ENCODE results near the gene DCAF6.

Gene DCAF6

GRCh38 chr1:168079761-168080160 lies 143.3 kb downstream of the DCAF6 start:
- Histone ChIP-seq H4K12ac (ENCODE audit: low read depth, low read length) (no peak overlapping the region), H4K91ac (ENCODE audit: low read depth, low read length) (no peak overlapping the region), H3K14ac (ENCODE audit: low read length) (no peak overlapping the region), H2BK120ac (ENCODE audit: insufficient read depth, low read length, poor library complexity) (no peak overlapping the region), H3K27ac (ENCODE audit: low read depth, low read length) (no peak overlapping the region), H3K36me3 (ENCODE audit: control insufficient read depth in 1 of 2, insufficient read depth in 2 of 2, low read length in 2 of 2) (peaks cover 6 to 31% of the 10 kb centered on the region in 2 experiments), H3K4ac (ENCODE audit: low read depth, low read length) (no peak overlapping the region), H3K4me2 (ENCODE audit: low read length) (no peak overlapping the region), H3K9ac (ENCODE audit: low read length) (no peak overlapping the region), H2BK12ac (ENCODE audit: low read length) (no peak overlapping the region), H3K4me3 (ENCODE audit: low read depth, low read length) (no peak overlapping the region), H3K79me2 (ENCODE audit: control insufficient read depth, insufficient read depth, low read length, poor library complexity) (no peaks in the 10 kb centered on the region), H3K27me3 (ENCODE audit: insufficient read depth, low read length) (no peaks in the 10 kb centered on the region), H3K23ac (ENCODE audit: low read length) (no peak overlapping the region), H4K8ac (ENCODE audit: low read depth, low read length) (no peak overlapping the region), H3K9me3 (ENCODE audit: insufficient read depth, low read depth, low read length) (no peaks in the 10 kb centered on the region), H3K18ac (ENCODE audit: low read length) (no peak overlapping the region), H2AFZ (ENCODE audit: insufficient read depth, low read length, poor library complexity) (no peak overlapping the region), H3K4me1 (ENCODE audit: control insufficient read depth in 1 of 2, insufficient read depth in 2 of 2, low read length in 2 of 2) (peaks cover 0 to 7% of the 10 kb centered on the region in 2 experiments), H2AK5ac (ENCODE audit: low read length) (no peak overlapping the region), H3K79me1 (ENCODE audit: low read length) (no peaks in the 10 kb centered on the region), H2BK5ac (ENCODE audit: low read depth, low read length, poor library complexity) (no peak overlapping the region)
- DNase-seq, result peak; percentile 40 to 92

GRCh38 chr1:168081373-168082007 lies 145.0 kb downstream of the DCAF6 start:
- Histone ChIP-seq H4K12ac (ENCODE audit: low read depth, low read length) (no peak overlapping the region), H2BK5ac (ENCODE audit: low read depth, low read length, poor library complexity) (no peak overlapping the region), H3K4me1 (ENCODE audit: control insufficient read depth in 1 of 2, insufficient read depth in 2 of 2, low read length in 2 of 2) (peaks cover 0 to 7% of the 10 kb centered on the region in 2 experiments), H3K4me3 (ENCODE audit: low read depth, low read length) (no peak overlapping the region), H2AK5ac (ENCODE audit: low read length) (no peak overlapping the region), H2BK12ac (ENCODE audit: low read length) (no peak overlapping the region), H3K79me1 (ENCODE audit: low read length) (no peaks in the 10 kb centered on the region), H3K79me2 (ENCODE audit: control insufficient read depth, insufficient read depth, low read length, poor library complexity) (no peaks in the 10 kb centered on the region), H3K4ac (ENCODE audit: low read depth, low read length) (no peak overlapping the region), H3K14ac (ENCODE audit: low read length) (no peak overlapping the region), H3K9ac (ENCODE audit: low read length) (no peak overlapping the region), H3K4me2 (ENCODE audit: low read length) (no peak overlapping the region), H4K91ac (ENCODE audit: low read depth, low read length) (no peak overlapping the region), H2BK120ac (ENCODE audit: insufficient read depth, low read length, poor library complexity) (no peak overlapping the region), H3K27ac (ENCODE audit: low read depth, low read length) (no peak overlapping the region), H4K8ac (ENCODE audit: low read depth, low read length) (no peak overlapping the region), H3K9me3 (ENCODE audit: insufficient read depth, low read depth, low read length) (no peaks in the 10 kb centered on the region), H3K18ac (ENCODE audit: low read length) (no peak overlapping the region), H3K27me3 (ENCODE audit: insufficient read depth, low read length) (no peaks in the 10 kb centered on the region), H3K23ac (ENCODE audit: low read length) (no peak overlapping the region), H3K36me3 (ENCODE audit: control insufficient read depth in 1 of 2, insufficient read depth in 2 of 2, low read length in 2 of 2) (peaks cover 7 to 24% of the 10 kb centered on the region in 2 experiments), H2AFZ (ENCODE audit: insufficient read depth, low read length, poor library complexity) (no peak overlapping the region)
- no CpG with 5 or more reads among the region's 4 CpGs for WGBS (ENCODE audit: extremely low coverage, insufficient coverage, insufficient read length)
- peak; percentile 17 to 47 for DNase-seq

- no peak overlapping the region for H4K12ac ChIP-seq (ENCODE audit: low read depth, low read length)
- peaks cover 0 to 7% of the 10 kb centered on the region in 2 experiments for H3K4me1 ChIP-seq (ENCODE audit: control insufficient read depth in 1 of 2, insufficient read depth in 2 of 2, low read length in 2 of 2)
- WGBS (ENCODE audit: extremely low coverage, insufficient coverage, insufficient read length), result no CpG with 5 or more reads among the region's 8 CpGs
- no peak overlapping the region for H2BK12ac ChIP-seq (ENCODE audit: low read length)
- H3K36me3 ChIP-seq (ENCODE audit: control insufficient read depth in 1 of 2, insufficient read depth in 2 of 2, low read length in 2 of 2), result peaks cover 4 to 20% of the 10 kb centered on the region in 2 experiments
- DNase-seq, result peak; percentile 84 to 92
- no peak overlapping the region for H2BK5ac ChIP-seq (ENCODE audit: low read depth, low read length, poor library complexity)
- H2BK120ac ChIP-seq (ENCODE audit: insufficient read depth, low read length, poor library complexity), result no peak overlapping the region
- no peaks in the 10 kb centered on the region for H3K27me3 ChIP-seq (ENCODE audit: insufficient read depth, low read length)
- no peaks in the 10 kb centered on the region for H3K79me2 ChIP-seq (ENCODE audit: control insufficient read depth, insufficient read depth, low read length, poor library complexity)
- H3K9ac ChIP-seq (ENCODE audit: low read length), result no peak overlapping the region
- H2AFZ ChIP-seq (ENCODE audit: insufficient read depth, low read length, poor library complexity), result no peak overlapping the region
- peak overlapping the region; percentile 7 for H3K4me3 ChIP-seq (ENCODE audit: low read depth, low read length)
- H4K8ac ChIP-seq (ENCODE audit: low read depth, low read length), result no peak overlapping the region
- no peak overlapping the region for H3K14ac ChIP-seq (ENCODE audit: low read length)
- no peak overlapping the region for H3K4ac ChIP-seq (ENCODE audit: low read depth, low read length)
- no peaks in the 10 kb centered on the region for H3K79me1 ChIP-seq (ENCODE audit: low read length)
- H3K4me2 ChIP-seq (ENCODE audit: low read length), result no peak overlapping the region
- H3K18ac ChIP-seq (ENCODE audit: low read length), result no peak overlapping the region
- H4K91ac ChIP-seq (ENCODE audit: low read depth, low read length), result no peak overlapping the region
- no peak overlapping the region for H2AK5ac ChIP-seq (ENCODE audit: low read length)
- peaks cover 3% of the 10 kb centered on the region for H3K9me3 ChIP-seq (ENCODE audit: insufficient read depth, low read depth, low read length)
- H3K23ac ChIP-seq (ENCODE audit: low read length), result no peak overlapping the region
- no peak overlapping the region for H3K27ac ChIP-seq (ENCODE audit: low read depth, low read length)
These were observed 145.8 kb downstream of the DCAF6 start for GRCh38 chr1:168082008-168082876.

GRCh38 chr1:168083456-168084325 lies 147.2 kb downstream of the DCAF6 start:
- H3K27ac ChIP-seq (ENCODE audit: low read depth, low read length), result no peak overlapping the region
- no peak overlapping the region for H3K4ac ChIP-seq (ENCODE audit: low read depth, low read length)
- no peak overlapping the region for H4K12ac ChIP-seq (ENCODE audit: low read depth, low read length)
- H2AFZ ChIP-seq (ENCODE audit: insufficient read depth, low read length, poor library complexity), result no peak overlapping the region
- no peak overlapping the region for H3K9ac ChIP-seq (ENCODE audit: low read length)
- H2BK12ac ChIP-seq (ENCODE audit: low read length), result no peak overlapping the region
- no peak overlapping the region for H2BK5ac ChIP-seq (ENCODE audit: low read depth, low read length, poor library complexity)
- no peak overlapping the region for H4K91ac ChIP-seq (ENCODE audit: low read depth, low read length)
- H3K14ac ChIP-seq (ENCODE audit: low read length), result no peak overlapping the region
- no peaks in the 10 kb centered on the region for H3K79me2 ChIP-seq (ENCODE audit: control insufficient read depth, insufficient read depth, low read length, poor library complexity)
- H4K8ac ChIP-seq (ENCODE audit: low read depth, low read length), result no peak overlapping the region
- WGBS (ENCODE audit: extremely low coverage, insufficient coverage, insufficient read length), result no CpG with 5 or more reads among the region's 7 CpGs
- no peak overlapping the region for H3K4me3 ChIP-seq (ENCODE audit: low read depth, low read length)
- H3K18ac ChIP-seq (ENCODE audit: low read length), result no peak overlapping the region
- no peak overlapping the region for H2BK120ac ChIP-seq (ENCODE audit: insufficient read depth, low read length, poor library complexity)
- no peak overlapping the region for H3K4me2 ChIP-seq (ENCODE audit: low read length)
- peaks cover 0 to 7% of the 10 kb centered on the region in 2 experiments for H3K4me1 ChIP-seq (ENCODE audit: control insufficient read depth in 1 of 2, insufficient read depth in 2 of 2, low read length in 2 of 2)
- H3K79me1 ChIP-seq (ENCODE audit: low read length), result no peaks in the 10 kb centered on the region
- no peak for DNase-seq
- H3K36me3 ChIP-seq (ENCODE audit: control insufficient read depth in 1 of 2, insufficient read depth in 2 of 2, low read length in 2 of 2), result peaks cover 4 to 11% of the 10 kb centered on the region in 2 experiments
- no peak overlapping the region for H3K23ac ChIP-seq (ENCODE audit: low read length)
- no peak overlapping the region for H2AK5ac ChIP-seq (ENCODE audit: low read length)
- no peaks in the 10 kb centered on the region for H3K27me3 ChIP-seq (ENCODE audit: insufficient read depth, low read length)
- H3K9me3 ChIP-seq (ENCODE audit: insufficient read depth, low read depth, low read length), result peaks cover 3% of the 10 kb centered on the region

Measured in trophoblast cell (in vitro differentiated cells and primary cell).